Adrenal gland (tissue), 12 donors: Measurements from ENCODE around the gene TNFRSF14. TPM values are rescaled to one million over a fixed set of nuclear protein-coding genes. Genes with fewer than 3 reads are reported as not detected.

Experiments
- DNase-seq, 7 donors: peaks; one replicate each; pipeline ENCODE4 v3.0.0-alpha.2; 2019 to 2020
- H3K27ac ChIP-seq, 5 donors: fragments of 200-600 bp; sonication (generic) in 4 of 5; 1 replicate in 3 of 5; 2 replicates in 2 of 5; pipeline versions ENCODE4 v1.5.1 to v1.8.0; 2016 to 2020; ENCODE audit warnings: mild to moderate bottlenecking in 1 of 5
- H3K27me3 ChIP-seq: fragments of 200-600 bp; 2 replicates; pipeline ENCODE4 v1.8.0; 2021
- H3K36me3 ChIP-seq, 2 donors: fragments of 200-600 bp; replicated peaks in 1 of 2; 1 replicate in 1 of 2; 2 replicates in 1 of 2; pipeline versions ENCODE4 v1.5.1 to v1.8.0; 2018 to 2022
- H3K4me1 ChIP-seq, 2 donors: fragments of 200-600 bp; replicated peaks in 1 of 2; 1 replicate in 1 of 2; 2 replicates in 1 of 2; pipeline versions ENCODE4 v1.5.1 to v1.8.0; 2018 to 2021
- H3K4me3 ChIP-seq, 4 donors: fragments of 200-600 bp; sonication (generic) in 3 of 4; one replicate each; pipeline ENCODE4 v1.5.1; 2016 to 2018
- H3K9me3 ChIP-seq, 3 donors: fragments of 200-600 bp; sonication (generic) in 1 of 3; replicated peaks in 1 of 3; 1 replicate in 2 of 3; 2 replicates in 1 of 3; pipeline versions ENCODE4 v1.5.1 to v1.8.0; 2016 to 2021
- POLR2A ChIP-seq, 2 donors: fragments of 450-650 bp; IDR thresholded peaks; one replicate each; pipeline ENCODE4 v1.6.1; 2017; ENCODE audit warnings: antibody characterized with exemption in 2 of 2, mild to moderate bottlenecking in 2 of 2, moderate library complexity in 1 of 2
- WGBS, 4 donors: extraction: QIAGEN DNeasy Blood & Tissue Kit in 2 of 4; methylation state at CpG; one replicate each; pipeline versions ENCODE4 v1.1.5 to v1.1.7; 2013 to 2017; 5-methylcytosine and 5-hydroxymethylcytosine counted together
- intact Hi-C, 2 donors: fragments of 100-400 bp; cut with DNase I; formaldehyde crosslinking; loops; one replicate each; pipeline versions ENCODE4 v1.14.1 to v1.15.0; 2022 to 2023
- polyA plus RNA-seq, 3 donors: library from polyadenylated mRNA; stranded (reverse); fragments of 200-250 nt in 2 of 3; fragments of 350-450 nt in 1 of 3; fragmentation: Illumina TruSeq in 1 of 3; extraction: RNeasy Lipid Tissue Mini Kit (QIAGEN cat#74804) in 1 of 3; gene quantifications; one replicate each; pipeline ENCODE4 v1.2.3, GENCODE V29; 2013 to 2014
- total RNA-seq, 9 donors: library from RNA; depleted of rRNA in 4 of 9; stranded (reverse); fragments of >200 nt in 4 of 9; fragments of 120-200 nt in 1 of 9; fragmentation: NEBNext Ultra II Directional in 1 of 9; extraction: Animal tissue kit (Norgen Biotek cat#: 25700) in 1 of 9; gene quantifications; one replicate each; pipeline versions ENCODE4 v1.1.0 to v1.2.4, GENCODE V29; 2013 to 2023
- TF ChIP-seq, protein P1 (sequence below), 6 experiments: fragments of 450-650 bp in 4 of 6; fragments of 200-600 bp in 2 of 6; sonication (generic) in 1 of 6; IDR thresholded peaks; 1 replicate in 5 of 6; 2 replicates in 1 of 6; pipeline versions ENCODE4 v1.5.1 to v1.8.0; 2016 to 2021; ENCODE audit warnings: antibody characterized with exemption in 6 of 6, mild to moderate bottlenecking in 2 of 6, moderate library complexity in 1 of 6
- donor health status: healthy with polysubstance abuse.
- donor health status: Bipolar disorder and iron deficiency.
- donor health status: DM: yes; HTN: yes; CAD: no.
- donor health status: DM: no; HTN: no; CAD: no.
- donor health status: DM: no; HTN: no; CAD: no.
- donor health status: DM: yes; HTN: yes; CAD: no.

Gene TNFRSF14
- total and polyA plus RNA-seq, 12 donors: 7.0 to 554 (median 116) TPM

DNA sequence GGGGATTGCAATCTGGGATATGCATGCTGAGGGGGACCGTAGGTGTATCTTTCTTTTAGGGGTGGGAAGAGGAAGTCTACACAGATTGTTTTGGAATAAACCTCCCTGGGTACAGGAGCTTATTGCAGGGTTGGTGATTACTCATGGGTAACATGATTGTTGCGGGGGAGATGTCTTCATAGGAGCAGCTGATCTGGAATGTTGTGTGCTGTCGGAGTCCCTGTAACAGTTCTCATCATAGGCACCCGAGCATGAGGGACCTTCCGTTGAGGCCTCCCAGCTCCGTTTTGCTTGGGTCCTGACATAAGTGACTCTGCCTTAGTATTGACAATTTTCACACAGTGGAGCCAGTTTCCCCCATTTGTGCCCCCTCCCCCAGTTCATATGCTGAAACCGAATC is 26.2 kb downstream of the TNFRSF14 start:
- H3K36me3 ChIP-seq: no peaks in the 10 kb centered on the region
- WGBS, 4 donors: 62 to 65% (median 64%) methylated on average over 7 of the region's 7 CpGs
- peaks cover 15 to 17% of the 10 kb centered on the region in 2 donors for H3K4me1 ChIP-seq
- H3K27me3 ChIP-seq: peaks cover 5% of the 10 kb centered on the region
- H3K27ac ChIP-seq: no peak overlapping the region
- no peak overlapping the region for H3K4me3 ChIP-seq
- intact Hi-C loops: loop anchor here in 1 of 2 donors (5.0 kb wide), 1 partner anchor 60 kb away; no protein-coding TSS in a partner anchor
- peak in 1 of 7 donors; percentile 2 for DNase-seq
- no peaks in the 10 kb centered on the region for H3K9me3 ChIP-seq
- TF ChIP-seq POLR2A (IDR thresholded peaks at IDR 0.05): no peak
- TF ChIP-seq, protein P1, sequence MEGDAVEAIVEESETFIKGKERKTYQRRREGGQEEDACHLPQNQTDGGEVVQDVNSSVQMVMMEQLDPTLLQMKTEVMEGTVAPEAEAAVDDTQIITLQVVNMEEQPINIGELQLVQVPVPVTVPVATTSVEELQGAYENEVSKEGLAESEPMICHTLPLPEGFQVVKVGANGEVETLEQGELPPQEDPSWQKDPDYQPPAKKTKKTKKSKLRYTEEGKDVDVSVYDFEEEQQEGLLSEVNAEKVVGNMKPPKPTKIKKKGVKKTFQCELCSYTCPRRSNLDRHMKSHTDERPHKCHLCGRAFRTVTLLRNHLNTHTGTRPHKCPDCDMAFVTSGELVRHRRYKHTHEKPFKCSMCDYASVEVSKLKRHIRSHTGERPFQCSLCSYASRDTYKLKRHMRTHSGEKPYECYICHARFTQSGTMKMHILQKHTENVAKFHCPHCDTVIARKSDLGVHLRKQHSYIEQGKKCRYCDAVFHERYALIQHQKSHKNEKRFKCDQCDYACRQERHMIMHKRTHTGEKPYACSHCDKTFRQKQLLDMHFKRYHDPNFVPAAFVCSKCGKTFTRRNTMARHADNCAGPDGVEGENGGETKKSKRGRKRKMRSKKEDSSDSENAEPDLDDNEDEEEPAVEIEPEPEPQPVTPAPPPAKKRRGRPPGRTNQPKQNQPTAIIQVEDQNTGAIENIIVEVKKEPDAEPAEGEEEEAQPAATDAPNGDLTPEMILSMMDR (IDR thresholded peaks at IDR 0.05): no peak

DNA sequence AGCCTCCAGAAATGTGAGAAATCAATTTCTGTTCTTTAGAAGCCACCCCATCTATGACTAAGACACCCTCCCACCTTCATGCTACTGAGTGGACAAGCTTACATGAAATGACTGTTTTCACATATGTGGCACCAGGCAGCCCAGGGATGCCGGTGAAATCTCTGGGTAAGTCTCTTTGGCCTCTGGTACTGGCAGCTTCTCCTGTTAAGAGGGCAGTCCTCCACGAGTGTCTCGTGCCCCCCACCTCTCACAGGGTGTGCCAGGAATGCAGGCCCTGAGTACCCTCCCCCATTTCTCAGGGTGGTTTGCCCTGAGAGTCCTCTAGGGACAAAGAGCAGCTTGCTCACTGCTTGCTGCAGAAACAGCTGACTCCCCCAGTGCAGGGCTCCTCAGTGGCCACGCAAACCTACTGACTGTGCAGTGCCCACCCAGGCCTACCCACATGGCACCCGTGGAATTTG is 27.2 kb downstream of the TNFRSF14 start:
- no peak for TF ChIP-seq POLR2A (IDR thresholded peaks at IDR 0.05)
- TF ChIP-seq, protein P1 (IDR thresholded peaks at IDR 0.05): no peak
- no peaks in the 10 kb centered on the region for H3K36me3 ChIP-seq
- peak in 1 of 7 donors; percentile 6 for DNase-seq
- intact Hi-C loops: loop anchor here in 1 of 2 donors (5.0 kb wide), 1 partner anchor 59 kb away; no protein-coding TSS in a partner anchor
- WGBS, 4 donors: 53 to 67% (median 64%) methylated on average over 3 to 5 of the region's 5 CpGs
- H3K27ac ChIP-seq: no peak overlapping the region
- no peaks in the 10 kb centered on the region for H3K9me3 ChIP-seq
- no peaks in the 10 kb centered on the region for H3K27me3 ChIP-seq
- peaks cover 17 to 25% of the 10 kb centered on the region in 2 donors for H3K4me1 ChIP-seq
- no peak overlapping the region for H3K4me3 ChIP-seq

DNA sequence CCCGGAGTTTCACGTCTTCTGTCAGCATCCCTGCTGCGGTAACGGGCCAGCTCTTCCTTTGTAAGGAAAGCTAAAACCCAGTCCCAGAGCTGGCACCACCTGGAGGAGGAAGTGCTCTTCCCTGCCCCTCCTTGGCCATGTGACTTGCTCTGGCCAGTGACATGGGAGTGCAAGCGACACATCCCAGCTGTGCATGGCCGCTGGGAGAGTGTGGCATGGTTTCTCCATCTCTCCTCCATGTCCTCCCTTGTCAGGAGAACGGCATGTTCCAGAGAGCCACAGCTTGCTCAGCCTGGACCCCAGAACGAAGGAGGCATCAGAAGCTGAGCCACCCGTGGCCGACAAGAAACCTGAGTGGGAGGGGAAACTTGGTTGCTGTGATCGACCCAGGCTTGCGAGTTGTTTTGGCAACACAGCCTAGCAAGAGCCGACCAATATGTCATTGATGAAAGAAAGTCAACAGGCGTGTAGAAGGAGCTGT is 27.7 kb downstream of the TNFRSF14 start:
- peak in 1 of 7 donors; percentile 10 for DNase-seq
- Histone ChIP-seq H3K4me3 (no peak overlapping the region), H3K9me3 (no peaks in the 10 kb centered on the region), H3K27me3 (no peaks in the 10 kb centered on the region), H3K36me3 (no peaks in the 10 kb centered on the region), H3K27ac (no peak overlapping the region), H3K4me1 (peaks cover 17 to 25% of the 10 kb centered on the region in 2 donors)
- 41 to 62% (median 60%) methylated on average over 6 to 14 of the region's 14 CpGs for WGBS, 4 donors
- TF ChIP-seq POLR2A (IDR thresholded peaks at IDR 0.05): no peak
- TF ChIP-seq, protein P1 (IDR thresholded peaks at IDR 0.05): no peak
- intact Hi-C loops: loop anchor here in 1 of 2 donors (5.0 kb wide), 1 partner anchor 58 kb away; no protein-coding TSS in a partner anchor

DNA sequence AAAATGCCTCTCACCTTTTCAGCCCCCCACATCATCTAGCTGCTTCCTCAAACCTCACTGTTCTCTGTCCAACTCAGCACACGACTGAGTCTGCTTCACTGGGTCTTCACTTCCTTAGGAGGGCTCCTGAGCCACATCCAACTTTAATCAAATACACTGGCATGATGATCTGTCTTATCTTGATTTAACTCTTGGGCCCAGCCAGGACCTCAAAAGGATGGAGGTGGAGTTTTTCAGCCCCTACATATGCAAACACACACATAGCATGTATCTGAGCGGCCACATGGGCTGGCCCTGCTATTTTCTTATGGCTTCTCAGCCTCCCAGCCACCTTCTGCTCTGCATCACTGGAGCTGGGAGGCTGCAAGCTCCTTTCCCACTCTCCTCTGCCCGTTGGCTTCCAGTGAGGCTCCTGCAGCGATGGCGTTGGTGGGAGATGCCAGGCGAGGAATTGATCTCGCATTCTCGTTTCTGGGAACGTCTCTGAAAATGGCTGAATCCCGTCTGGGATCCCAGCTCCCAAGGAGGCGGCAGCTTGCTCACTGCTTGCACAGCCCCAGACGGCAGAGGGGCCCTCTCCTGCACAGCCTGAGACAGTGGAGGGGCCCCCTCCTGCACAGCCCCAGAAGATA is 28.6 kb downstream of the TNFRSF14 start:
- peak overlapping the region in 1 of 4 donors; percentile 71 for H3K4me3 ChIP-seq
- intact Hi-C loops: loop anchor here in 1 of 2 donors (5.0 kb wide), 1 partner anchor 57 kb away; no protein-coding TSS in a partner anchor
- TF ChIP-seq POLR2A (IDR thresholded peaks at IDR 0.05): no peak
- TF ChIP-seq, protein P1 (IDR thresholded peaks at IDR 0.05): no peak
- no peak for DNase-seq
- H3K36me3 ChIP-seq: no peaks in the 10 kb centered on the region
- H3K9me3 ChIP-seq: no peaks in the 10 kb centered on the region
- no peaks in the 10 kb centered on the region for H3K27me3 ChIP-seq
- peak overlapping the region; percentile 84 to 98 (median 93) for H3K27ac ChIP-seq
- 34 to 58% (median 47%) methylated on average over 9 to 12 of the region's 12 CpGs for WGBS, 4 donors
- peaks cover 17 to 25% of the 10 kb centered on the region in 2 donors for H3K4me1 ChIP-seq
